Measurements from ENCODE around the gene CTNNA1.

Gene CTNNA1

GRCh38 chr5:138853132-138853531, 99.9 kb downstream of the CTNNA1 start:
- no peak for DNase-seq

GRCh38 chr5:138867011-138867410, 113.8 kb downstream of the CTNNA1 start:
- DNase-seq = no peak

GRCh38 chr5:138869038-138869437, 115.8 kb downstream of the CTNNA1 start:
- no peak for DNase-seq

GRCh38 chr5:138869763-138870500, 116.7 kb downstream of the CTNNA1 start:
- no peak for DNase-seq

- no peak for DNase-seq
Observed at GRCh38 chr5:138870611-138871010, 117.4 kb downstream of the CTNNA1 start.

GRCh38 chr5:138872841-138873465, 119.7 kb downstream of the CTNNA1 start:
- no peak for DNase-seq

- no peak for DNase-seq
Observed at GRCh38 chr5:138873466-138874221, 120.4 kb downstream of the CTNNA1 start.

- no peak for DNase-seq
Observed at GRCh38 chr5:138874241-138874640, 121.0 kb downstream of the CTNNA1 start.

- no peak for DNase-seq
Observed at GRCh38 chr5:138874771-138875551, 121.7 kb downstream of the CTNNA1 start, which contains the start of gene LRRTM2. LRRTM2 (minus strand) TSS chr5:138875335; CDS start chr5:138874911, 424 bp downstream.

- DNase-seq = no peak
Observed at GRCh38 chr5:138875552-138875875, 122.3 kb downstream of the CTNNA1 start.

GRCh38 chr5:138875946-138876345, 122.7 kb downstream of the CTNNA1 start:
- no peak for DNase-seq

- no peak for DNase-seq
Observed at GRCh38 chr5:138876811-138877210, 123.6 kb downstream of the CTNNA1 start.

GRCh38 chr5:138878437-138879235, 125.4 kb downstream of the CTNNA1 start:
- no peak for DNase-seq

GRCh38 chr5:138883211-138883610, 130.0 kb downstream of the CTNNA1 start:
- no peak for DNase-seq

- no peak for DNase-seq
Observed at GRCh38 chr5:138884094-138884493, 130.9 kb downstream of the CTNNA1 start.

- DNase-seq = no peak
Observed at GRCh38 chr5:138884554-138884953, 131.3 kb downstream of the CTNNA1 start.

- DNase-seq = no peak
Observed at GRCh38 chr5:138889994-138890393, 136.8 kb downstream of the CTNNA1 start.

GRCh38 chr5:138890644-138891043, 137.4 kb downstream of the CTNNA1 start:
- DNase-seq = no peak

GRCh38 chr5:138895918-138896317, 142.7 kb downstream of the CTNNA1 start:
- no peak for DNase-seq

GRCh38 chr5:138898299-138898698, 145.1 kb downstream of the CTNNA1 start:
- DNase-seq = no peak

GRCh38 chr5:138898742-138899141, 145.5 kb downstream of the CTNNA1 start:
- no peak for DNase-seq

All from suppressor macrophage (primary cell).